GM18867 (cell line): ENCODE results near the gene GCSH.
"Not testable (repeated sequence)": the region's sequence is repeated elsewhere in the genome, so short reads cannot be mapped to it uniquely, and the experiment has no call there.

Experiments used
- ATAC-seq: cut with Tn5 transposase; IDR thresholded peaks from one replicate; pipeline ENCODE4 v1.9.1; 2021; ENCODE audit warnings: mild to moderate bottlenecking, moderate library complexity; ENCODE audit not compliant: unreplicated experiment

Gene GCSH

DNA sequence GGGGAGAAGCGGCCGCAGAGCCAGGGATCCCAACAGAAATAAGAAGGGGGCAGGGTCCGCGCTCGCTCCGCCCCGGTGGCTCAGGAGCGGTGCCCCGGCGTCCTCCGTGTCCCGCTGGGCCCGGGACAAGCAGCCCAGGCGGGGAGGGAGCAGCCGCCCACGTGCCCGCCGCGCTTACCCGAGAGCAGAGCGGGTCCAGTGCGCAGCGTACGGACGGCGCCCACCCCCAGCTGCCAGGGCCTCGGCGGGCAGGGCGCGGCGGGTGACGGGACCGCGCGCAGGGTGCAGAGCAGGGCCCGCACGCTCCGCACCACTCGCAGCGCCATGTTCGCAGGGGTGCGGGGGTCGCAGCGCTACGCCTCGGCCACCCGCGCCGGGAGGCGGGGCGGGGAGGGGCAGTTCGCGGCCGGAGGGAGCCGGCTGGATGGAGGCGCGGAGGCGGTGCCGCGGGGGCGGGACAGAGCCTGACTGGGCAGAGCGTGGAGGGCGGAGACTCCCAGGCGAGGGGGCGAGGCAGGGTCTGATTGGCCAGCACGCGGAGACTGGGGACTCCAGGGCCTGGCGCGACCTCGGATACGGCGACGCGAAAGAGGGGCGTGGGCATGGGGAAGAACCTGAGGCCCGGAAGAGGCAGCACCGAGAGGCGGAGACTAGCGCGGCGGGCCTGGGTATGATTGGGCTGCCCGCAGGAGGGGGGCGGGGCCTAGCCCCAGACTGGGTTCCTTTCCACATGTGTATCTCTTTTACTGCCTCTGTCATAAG, at the start of gene GCSH:
Gene GCSH (minus strand): TSS at position 443 of the 762 bp plus-strand sequence. CDS start 117 bp downstream, at position 326.
- peak; percentile 98 for ATAC-seq

DNA sequence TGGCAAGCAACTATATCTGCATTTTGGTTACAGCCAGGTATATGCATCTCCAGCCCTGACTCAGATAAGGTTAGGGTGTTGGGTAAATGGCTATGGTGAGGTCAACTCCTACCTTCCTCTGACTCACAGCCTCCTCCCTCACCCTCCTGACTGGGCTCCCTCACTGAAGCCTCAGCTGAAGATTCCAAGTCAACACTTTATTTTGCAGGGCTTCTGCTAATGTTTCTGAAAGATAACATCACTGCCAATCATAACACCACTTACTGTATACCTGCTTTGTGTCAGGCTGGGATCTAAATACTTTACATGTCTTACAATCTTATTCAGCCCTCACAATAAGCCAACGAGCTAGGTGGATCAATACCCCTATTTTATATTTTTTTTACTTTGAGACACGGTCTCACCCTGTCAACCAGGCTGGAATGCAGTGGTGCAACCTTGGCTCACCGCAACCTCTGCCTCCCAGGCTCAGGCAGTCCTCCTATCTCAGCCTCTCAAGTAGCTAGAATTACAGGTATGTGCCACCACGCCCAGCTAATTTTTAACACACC, 47.8 kb upstream of the GCSH start:
- ATAC-seq = no peak

DNA sequence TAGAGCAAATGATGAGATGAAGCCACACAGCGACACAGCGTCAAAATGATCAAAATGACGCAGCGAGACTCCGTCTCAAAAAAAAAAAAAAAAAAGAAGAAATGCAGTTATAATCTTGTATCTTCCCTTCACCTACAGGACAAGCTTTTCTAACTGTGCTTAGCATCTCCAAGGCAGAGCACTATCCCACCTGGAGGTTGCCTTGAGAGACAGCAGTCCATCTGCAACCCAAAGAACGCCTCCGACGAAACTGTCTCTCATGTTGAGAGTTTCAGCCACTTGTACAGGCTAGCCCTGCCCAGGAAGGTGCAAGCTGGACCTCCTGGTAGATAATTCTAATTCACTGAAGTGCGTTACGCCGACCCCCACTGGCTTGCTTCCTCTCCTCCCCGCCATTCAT, 46.7 kb upstream of the GCSH start:
- no peak for ATAC-seq

DNA sequence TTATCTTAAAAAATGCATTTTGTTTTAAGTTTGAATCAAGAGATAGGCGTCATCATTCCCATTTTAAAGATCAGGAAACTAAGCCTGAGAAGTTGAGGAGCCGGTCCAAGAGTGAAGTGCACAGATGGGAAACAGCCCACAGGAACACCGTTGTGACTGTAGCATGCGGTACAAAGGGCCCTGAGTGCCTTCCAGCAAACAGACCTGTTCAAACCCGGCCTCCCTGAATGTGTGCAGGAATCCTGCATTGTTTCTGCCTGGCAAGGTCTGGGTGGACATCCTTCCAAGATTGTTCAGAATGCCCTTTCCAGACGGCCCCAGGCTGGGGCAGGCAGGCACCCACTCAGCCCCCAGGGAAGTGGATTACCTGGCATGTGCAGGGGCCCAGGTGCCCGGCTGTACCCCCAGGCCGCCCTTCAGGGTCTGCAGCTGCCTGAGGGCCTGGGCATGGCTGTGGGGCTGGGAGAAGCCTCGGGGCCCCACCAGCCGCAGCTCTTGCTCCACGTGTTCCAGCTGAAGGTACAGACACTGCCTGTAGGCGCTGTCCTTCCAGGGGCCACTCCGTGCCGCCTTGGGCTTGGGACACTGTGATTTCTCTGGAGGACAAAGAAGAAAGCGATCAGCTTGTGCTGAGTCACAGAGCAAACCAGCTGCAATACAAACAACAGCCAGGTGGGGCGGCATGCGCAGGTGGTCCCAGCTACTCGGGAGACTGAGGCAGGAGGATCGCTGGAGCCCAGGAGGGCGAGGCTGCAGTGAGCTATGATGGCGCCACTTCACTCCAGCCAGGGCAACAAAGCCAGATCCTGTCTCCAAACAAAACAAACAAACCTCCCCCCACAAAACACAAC, 45.0 kb upstream of the GCSH start:
- no peak for ATAC-seq

DNA sequence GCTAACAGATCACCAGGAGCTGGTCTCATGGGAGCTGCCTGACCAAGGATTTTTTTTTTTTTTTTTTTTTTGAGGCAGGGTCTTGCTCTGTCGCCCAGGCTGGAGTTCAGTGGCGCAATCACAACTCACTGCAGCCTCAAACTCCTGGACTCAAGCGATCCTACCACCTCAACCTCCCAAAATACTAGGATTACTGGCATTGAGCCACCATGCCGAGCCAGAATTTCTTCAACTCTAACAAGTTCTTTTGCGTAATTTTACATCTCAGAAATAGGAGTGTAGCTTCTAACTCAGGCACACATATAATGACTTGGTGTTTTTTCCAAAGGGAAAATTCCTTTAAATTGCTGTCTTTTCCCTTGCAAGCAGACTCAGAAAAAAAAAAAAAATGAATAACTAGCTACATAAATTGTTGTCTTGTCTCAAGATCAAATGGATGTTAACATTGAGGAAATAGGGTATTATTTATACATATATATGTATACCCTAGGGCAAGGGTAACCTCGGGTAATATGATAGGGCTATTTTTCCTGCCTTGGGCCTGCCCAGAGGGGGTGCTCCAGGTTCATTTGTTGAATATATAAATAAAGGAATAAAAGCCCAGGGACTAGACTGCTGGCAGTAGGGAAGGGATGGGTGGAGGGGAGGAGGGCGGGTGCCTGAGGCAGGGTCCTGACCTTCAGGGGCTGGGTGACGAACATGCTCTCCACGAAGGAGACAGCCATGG, 42.8 kb upstream of the GCSH start:
- ATAC-seq = no peak

DNA sequence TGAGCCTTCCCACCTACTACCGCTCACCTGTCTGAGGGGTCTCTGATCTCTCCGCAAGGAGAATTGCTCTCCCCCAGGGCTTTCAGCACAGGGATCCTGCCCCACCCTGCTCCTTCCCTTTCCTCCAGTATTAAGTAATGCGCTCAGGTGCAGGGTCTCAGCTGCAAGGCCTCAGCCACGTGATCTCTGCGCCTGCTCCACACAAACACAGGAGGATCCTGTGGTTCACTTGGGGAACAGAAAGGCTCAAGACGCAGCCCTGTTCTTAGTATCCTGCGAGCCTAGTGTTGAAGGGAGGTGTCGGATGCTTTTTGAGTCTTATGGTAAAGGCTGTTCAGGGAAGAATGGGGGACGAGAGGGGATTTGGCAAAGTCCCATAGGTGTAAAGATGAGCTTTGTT, 41.6 kb upstream of the GCSH start:
- no peak for ATAC-seq

DNA sequence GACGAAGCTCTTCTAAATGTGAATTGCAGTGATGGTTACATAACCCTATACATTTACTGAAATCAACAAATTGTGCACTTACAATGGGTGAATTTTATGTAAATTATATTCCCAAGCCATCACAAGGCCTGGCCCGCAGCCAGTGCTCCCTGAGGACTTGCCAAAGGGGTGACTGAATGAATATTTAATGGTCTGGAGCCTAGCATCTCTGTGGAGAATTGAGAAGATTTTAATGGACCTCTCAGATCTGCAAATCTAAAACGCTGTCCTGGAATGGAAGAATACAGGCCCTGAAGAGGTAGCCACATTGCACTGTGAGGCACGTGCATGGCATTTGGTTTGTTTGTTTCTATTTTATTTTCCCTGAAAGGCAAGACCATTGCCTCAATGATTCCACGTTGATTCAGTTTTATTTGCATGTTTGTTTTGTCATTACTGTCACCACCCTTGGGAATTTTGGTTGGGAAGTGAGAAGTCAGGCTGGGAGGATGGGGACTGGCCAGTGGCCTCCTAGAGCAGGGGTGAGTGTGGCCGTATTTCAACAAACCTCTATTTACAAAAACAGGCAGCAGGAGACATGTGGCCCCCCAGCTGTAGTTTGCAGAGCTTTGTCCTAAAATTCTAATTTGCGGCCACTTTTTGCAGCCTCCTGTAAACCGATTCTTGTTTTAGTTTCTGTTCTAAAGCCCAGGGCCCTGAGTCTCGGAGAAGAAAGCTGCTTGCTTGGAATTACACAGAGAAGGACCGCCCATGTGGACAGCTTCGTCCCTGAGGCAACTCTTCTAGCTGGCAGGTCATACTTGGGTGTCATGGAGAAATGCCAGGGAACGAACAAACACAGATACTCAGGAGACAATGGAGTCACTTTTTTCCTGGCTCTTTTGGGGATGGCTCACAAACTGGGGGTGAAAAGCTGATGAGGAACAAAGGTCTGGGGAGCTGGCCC, 40.5 kb upstream of the GCSH start:
- ATAC-seq = no peak

DNA sequence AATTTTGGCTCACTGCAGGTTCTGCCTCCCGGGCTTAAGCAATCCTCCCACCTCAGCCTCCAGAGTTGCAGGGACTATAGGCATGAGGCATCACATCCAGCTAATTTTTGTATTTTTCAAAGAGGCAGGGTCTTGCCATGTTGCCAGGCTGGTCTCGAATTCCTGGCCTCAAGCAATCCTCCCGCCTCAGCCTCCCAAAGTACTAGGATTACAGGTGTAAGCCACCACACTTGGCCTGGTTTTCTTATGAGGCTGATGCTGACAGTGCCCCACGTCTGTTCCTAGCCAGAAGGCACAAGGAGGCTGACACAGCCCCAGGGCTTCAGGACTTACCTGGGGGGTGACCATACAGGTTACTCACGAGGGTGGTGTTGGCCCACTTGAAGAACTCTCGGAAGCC, 33.9 kb upstream of the GCSH start:
- no peak for ATAC-seq

DNA sequence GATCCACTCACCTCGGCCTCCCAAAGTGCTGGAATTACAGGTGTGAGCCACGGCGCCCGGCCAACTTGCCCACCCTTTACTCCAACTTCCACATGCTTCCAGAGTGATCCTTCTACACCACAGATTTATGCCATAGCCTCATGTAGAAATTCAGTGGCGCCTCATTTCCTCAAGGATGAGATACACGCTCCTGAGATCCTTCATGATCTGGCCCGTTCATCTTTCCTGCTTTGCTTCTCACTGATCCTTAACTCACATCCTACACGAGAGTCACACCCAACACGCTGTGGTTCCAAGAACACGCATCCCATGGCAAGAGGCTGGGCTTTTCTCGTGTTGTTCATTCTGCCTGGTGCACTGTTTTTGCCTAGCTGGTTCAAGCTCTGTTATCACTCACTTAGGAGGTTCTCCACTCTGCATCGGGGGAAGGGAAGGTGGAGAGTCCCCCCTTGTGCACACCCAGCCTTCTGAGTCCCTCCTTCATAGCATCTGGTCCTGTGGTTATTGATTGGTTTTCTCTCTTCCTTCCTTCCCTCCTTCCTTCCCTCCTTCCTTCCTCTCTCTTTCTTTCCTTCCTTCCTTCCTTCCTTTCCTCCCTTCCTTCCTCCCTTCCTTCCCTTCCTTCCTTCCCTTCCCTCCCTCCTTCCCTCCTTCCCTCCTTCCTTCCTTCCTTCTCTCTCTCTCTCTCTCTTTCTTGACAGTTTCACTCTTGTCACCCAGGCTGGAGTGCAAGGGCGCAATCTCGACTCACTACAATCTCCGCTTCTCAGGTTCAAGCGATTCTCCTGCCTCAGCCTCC, 32.7 kb upstream of the GCSH start:
- no peak for ATAC-seq

DNA sequence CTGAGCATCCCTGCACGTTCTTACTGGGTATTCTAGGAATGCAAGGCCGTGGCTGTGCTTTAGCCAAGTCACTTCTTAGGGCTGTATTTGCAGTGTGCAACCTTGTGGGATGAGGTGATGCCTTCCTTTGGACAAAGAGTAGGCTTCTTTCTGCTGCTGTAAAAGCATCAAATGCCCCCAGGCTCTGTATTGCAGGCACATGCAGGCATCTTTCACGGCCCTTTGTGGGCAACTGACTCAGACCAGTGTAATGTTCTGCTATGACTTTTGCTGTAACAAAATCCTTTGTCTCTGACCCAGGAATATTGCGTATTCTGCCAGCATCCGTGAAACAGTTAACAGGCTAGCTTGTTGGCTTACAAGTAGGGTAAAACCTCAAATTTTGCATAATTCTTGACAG, 30.9 kb upstream of the GCSH start:
- no peak for ATAC-seq

DNA sequence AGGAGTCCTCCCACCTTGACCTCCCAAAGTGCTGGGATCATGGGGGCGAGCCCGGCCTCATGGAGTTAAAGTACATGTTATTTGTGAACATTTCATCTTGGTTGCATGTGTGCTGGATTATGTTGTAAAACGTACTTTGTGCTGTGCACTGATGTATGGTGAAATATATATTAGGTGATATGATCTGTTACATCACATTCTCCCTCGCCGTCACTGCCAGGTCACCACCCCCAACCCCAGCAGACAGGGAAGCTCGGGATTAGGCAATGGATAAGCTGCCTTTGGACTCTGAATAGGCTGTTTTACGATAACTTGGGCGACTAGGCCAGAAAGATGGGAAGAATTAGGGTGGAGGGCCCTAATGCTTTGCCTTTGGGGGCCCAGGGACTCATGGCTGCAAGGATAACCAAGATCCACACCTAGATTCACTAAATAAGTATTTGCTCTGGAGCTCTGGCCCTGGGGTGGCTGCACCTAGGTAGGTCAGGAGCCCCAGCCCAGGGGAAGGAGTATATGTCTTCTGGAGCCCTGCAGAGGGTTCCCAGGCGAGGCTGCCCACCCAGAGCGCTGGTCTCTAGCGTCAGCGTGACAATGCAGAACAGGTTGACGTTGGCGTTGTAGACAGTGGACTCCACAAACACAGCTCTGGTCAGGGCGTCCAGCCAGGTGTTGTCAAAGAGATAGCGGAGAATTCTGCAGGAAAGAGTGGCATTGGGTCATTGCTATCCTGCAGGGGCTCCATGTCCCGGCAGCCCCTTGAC, 27.1 kb upstream of the GCSH start:
- no peak for ATAC-seq

DNA sequence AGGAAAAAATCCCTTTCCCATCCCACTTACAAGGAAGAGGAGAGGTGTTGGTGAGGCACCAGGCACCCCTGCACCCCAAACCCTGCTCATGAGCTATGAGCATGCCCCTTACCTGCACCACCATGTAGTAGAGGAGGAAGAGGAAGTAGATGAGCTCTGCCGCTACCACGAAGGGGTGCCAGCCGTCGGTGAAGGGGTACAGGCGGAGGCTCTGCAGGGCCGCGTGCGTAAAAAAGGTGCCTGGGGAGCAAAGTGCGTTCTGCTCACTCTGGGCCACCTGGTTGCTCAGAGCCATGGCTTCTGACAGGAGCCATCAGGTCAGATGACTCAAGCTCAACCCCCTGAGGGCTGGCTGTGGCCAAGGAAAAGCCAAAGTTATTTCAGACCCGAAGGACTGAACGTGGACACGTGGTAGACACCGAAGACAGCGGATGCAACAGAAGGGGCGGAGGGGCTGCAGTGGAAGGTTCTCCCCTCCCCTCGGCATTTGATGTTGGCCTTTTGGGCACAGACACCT, 25.3 kb upstream of the GCSH start:
- ATAC-seq = no peak

DNA sequence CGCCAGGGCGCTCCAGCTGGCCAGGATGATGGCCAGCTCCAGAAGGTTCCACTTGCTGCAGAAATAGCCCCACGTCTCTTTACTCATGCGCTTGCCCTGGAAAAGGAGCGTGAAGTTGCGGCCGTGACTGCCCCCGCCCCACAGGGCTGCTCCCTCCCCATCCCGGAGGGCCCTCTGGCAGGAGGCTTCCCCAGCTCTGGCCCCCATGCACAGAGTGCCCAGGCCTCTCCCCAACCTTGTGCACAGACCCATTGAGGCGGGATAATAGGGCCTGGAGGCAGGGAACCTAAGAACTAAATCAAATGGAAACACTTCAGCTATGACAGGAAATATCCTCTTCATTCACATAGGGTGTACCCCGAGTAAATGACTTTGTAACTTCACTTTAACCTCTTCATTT, 21.2 kb upstream of the GCSH start:
- ATAC-seq = no peak

DNA sequence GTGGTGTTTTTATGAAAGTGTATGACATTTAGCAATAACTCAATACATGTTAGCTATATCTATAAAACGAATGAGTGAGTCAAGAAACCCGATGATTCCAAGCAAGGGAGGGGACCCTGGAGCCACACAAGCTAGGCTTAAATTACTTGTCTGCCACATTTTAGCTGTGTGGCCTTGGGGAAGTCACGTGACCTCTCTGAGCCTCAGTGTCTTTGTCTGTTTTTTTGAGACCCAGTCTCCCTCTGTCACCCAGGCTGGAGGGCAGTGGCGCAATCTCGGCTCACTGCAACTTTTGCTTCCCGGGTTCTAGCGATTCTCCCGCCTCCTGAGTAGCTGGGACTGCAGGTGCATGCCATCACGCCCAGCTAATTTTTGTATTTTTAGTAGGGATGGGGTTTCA, 20.1 kb upstream of the GCSH start:
- ATAC-seq = no peak

DNA sequence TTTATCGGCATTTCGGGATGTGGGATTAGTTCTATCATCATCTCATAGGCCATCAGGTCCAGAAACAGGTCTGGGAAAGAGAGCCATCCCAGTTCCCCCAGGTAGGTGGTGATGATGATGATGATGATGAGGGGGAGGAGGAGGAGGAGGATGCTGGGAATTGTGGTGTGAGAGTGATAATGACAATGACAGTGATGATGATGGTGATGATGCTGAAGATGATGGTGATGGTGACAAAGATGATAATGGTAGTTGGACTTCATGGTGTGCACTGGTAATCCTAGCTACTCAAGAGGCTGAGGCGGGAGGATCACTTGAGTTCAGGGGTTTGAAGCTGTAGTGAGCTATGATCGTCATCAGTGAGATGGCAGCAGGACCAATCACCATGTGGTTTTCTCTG, 16.3 kb upstream of the GCSH start:
- no peak for ATAC-seq

DNA sequence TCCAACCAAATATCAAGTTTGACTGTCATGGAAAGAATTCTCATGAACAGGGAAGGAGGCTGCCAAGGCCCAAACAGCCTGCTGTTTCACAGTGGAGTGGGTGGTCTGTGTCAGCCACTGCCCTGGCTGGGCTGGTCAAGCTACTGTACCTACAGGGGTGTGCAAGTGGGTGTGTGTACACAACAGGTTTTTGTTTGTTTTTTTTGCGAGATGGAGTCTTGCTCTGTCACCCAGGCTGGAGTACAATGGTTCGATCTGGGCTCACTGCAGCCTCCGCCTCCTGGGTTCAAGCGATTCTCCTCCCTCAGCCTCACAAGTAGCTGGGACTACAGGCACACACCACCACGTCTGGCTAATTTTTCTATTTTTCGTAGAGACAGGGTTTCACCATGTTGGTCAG, 13.1 kb upstream of the GCSH start:
- ATAC-seq = not testable (repeated sequence)

DNA sequence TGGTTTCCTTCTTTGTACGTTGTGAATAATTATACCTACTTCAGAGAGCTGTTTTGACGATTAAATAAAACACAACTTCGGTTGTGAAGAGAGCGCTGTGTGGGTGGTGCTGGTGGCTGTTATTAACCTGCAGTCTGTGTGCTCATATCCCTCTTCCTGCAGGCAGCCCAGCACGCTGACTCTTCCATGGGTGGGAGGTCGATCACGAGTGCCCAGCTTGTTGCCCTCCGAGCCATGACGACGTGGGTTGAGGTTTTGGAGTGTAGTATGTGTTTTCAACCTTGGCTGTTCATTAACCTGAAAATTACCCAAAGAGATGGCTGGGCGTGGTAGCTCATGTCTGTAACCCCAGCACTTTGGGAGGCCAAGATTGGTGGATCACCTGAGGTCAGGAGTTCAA, 11.3 kb upstream of the GCSH start:
- no peak for ATAC-seq

DNA sequence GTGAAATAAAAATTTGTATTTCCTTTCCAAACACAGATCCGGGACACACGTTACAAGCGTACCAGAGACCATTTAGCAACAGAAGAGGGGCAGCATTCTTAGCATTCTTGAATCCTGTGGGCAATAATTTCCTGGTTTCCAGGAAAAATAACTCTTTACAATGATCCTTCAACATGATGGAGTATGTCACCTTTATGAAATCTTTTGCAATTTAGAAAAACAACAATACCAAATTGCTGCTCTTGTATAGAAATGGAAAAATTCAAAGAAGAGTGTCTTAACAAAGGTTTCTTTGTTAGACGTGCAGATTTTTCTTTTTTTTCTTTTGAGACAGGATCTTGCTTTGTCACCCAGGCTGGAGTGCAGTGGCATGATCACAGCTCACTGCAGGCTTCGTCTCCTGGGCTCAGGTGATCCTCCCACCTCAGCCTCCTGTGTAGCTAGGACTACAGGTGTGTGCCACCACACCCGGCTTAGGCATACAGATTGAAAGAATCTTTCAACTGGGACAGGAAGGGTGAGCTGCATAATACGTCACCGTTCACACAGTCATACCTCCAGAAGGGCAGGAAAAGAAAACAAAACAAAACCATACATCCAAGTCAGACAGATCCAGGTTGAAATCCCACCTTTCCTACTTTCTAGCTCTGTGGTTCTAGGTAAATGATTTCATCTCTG, 10.8 kb upstream of the GCSH start:
- no peak for ATAC-seq
